DMS153 treated with DMSO at 0.1 percent for 48 hours (cell line): Measurements from ENCODE around the gene DGAT2L6.

Experiments used
- DNase-seq: peaks from one replicate; lab custom pipeline; 2025; ENCODE audit not compliant: unreplicated experiment; lab: John Stamatoyannopoulos, UW

Gene DGAT2L6

GRCh38 chrX:70176938-70177533, at the start of gene DGAT2L6:
Gene DGAT2L6 (plus strand): TSS chrX:70177483. CDS start chrX:70177583, 100 bp downstream.
- peak; percentile 44 for DNase-seq

DNA sequence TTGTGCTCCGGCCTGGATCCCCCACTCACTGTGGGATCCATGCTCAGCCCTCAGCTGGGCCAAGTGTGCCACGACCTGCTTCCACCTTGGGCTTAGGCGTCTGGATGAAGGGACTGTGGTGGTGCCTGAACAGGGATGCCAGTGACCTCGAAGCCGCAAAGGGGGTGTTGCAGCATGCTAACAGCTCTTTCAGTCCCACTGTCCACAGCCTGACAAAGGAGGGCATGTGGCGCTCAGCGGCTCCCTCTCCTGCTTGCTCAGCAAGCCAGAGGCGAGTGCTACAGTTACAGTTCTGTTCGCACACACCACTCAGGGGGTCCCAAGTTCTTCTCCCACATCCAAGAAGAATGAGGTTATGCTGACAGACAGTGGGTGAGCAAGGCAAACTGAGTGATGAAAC, 49.2 kb upstream of the DGAT2L6 start:
- no peak for DNase-seq

- no peak for DNase-seq
Measured at GRCh38 chrX:70129816-70130215, 47.5 kb upstream of the DGAT2L6 start.

- no peak for DNase-seq
Measured at GRCh38 chrX:70132224-70132623, 45.1 kb upstream of the DGAT2L6 start.

- DNase-seq = no peak
Measured at GRCh38 chrX:70132877-70133302, 44.4 kb upstream of the DGAT2L6 start.

DNA sequence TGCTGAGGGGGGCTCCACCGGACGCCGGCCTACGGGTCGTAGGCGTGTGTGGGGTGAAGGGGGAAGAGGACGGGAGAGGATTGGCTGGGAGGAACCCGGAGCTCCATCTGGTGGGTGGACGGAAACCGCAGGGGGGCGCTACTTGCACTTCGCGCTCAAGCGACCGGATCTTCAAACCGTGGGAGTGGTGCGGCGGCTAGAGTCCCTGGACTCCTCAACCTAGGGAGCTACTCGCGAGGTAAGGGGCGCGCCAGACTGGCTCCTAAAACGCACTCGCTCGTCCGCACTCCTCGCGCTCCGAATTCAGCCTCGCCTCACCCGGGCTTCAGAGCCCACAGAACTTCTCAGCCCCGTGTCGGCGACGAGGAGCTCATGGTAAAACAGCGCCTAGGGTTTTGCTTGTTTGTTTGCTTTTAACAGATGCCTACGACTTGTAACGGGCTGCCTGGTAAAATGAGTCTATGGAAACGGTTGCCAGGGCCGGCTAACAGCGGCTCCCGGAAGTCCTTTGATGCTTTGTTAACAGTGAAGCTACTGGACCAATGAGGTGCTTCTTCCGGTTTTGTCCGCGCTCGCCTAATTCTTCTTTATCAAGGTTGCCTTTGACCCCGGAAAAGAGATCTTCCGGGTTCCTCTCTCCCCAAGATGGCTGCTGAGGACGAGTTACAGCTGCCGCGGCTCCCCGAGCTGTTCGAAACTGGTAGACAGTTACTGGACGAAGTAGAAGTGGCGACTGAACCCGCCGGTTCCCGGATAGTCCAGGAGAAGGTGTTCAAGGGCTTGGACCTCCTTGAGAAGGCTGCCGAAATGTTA, 43.8 kb upstream of the DGAT2L6 start, which contains the start of gene IGBP1:
IGBP1 (plus strand) TSS at position 145 of the 813 bp plus-strand sequence; CDS start at position 646, 501 bp downstream.
- DNase-seq = peak; percentile 71

DNA sequence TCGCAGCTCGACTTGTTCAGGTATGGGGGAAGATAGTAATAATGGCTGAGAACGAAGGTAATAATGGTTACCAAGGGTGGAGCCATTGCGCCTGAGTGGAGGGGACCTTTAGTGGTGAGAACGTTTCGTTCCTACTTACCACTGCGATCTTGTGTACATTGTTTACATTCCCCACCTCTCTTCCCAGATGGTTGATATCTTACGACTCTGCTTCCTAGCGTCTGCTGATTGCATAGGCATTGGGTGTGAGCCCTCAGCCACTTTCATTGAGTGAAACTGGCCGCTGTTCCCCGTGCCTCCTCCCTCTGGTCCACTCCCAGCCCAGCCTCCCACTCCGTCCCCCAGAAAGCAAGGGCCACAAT, 43.2 kb upstream of the DGAT2L6 start:
- DNase-seq = no peak

DNA sequence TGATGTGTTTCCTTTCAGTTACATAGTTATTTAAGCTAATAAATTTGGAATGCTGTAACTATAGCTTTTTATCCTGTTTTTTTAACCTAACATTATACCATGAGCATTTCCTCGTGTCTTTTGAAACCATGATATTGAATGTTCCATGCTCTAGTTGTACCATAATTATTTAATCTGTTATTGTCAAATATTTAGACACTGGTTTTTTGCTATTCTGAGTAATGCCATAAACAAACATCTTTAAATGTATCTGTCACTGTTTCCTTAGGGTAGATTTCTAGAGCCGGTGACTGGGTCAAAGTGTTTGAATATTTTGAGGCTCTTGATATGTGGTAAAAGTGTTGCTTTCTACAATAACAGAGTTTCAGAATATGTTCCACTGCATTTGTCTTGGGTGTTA, 38.7 kb upstream of the DGAT2L6 start:
- no peak for DNase-seq

DNA sequence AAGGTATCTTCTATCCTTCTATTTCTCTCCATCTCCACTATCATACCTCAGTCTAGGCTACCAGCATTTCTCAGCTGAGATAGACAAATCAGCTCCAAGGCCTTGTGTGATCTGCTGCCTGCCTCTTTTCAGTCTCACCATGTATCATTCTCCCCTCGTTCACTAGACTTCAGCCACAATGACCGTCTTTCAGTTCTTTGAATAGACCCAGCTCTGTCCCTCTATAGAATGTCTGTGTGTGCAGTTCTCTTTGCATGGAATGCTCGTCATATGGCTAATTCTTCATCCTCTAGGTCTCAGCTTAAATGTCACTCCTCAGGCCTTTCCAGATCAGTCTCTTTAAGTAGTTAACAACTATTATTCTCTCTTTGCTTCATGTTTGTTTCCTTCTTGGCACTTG, 37.5 kb upstream of the DGAT2L6 start:
- DNase-seq = no peak

DNA sequence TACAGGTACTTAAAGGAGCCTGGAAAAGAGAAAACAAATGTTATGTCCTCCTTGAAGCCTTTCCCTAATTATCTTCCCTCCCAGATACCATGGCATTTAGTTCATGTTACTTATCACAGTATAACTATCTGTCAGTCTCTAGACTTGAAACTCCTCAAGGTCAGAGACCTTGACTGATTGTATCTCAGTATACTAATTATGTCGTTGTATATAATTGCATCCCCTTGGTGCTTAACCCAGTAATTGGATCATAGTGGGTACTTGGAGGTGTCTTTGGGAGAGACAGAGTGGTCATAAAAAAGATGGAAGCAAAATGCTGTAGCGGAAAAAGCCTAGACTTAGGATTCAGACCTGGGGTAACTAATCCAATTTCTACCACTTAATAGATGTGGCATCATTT, 35.9 kb upstream of the DGAT2L6 start:
- DNase-seq = no peak

GRCh38 chrX:70166601-70167590, 10.4 kb upstream of the DGAT2L6 start:
- DNase-seq = no peak

DNA sequence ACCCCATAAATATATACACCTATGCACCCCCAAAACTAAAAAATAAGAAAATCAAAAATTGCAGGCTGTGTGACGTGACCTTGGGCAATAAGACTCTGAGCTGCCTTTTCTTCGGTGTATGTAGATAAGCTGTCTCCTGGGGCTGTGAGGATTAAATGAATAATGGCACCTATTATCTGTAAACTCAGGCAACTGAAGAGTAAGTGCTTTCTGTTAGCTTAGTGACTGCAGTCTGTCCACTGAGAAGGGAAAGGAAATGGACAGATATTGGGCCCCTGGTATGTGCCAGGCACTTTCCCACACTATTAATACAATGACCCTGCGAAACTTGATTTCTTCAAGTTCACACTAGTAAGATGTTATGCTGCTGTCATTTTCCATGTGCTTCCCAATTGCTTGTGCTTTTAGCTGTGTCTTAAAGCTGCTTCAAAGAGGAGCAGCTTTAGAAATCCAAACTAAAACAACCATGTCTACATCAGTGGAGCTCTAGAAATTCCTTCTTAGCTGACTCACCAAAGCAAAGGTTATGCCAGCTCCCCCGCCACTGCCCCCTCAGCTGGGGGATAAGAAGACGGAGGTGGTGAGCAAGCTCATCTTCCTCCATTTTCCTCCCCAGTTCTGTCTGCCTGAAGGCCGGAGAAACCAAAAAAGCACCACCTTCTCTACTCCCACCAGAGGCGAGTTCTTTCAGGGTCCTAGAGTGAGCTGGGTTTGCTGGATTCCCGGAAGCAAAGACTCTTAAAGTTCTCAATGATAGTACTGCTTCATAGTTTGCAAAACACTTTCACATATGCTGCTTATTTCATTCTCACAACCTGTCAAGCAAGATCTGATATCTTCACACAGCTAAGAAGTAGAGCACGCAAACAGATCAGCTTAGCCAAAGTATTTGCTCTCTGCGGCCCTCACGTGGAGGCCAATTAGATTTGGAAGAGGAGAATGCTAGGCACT, 8.8 kb upstream of the DGAT2L6 start:
- DNase-seq = no peak

DNA sequence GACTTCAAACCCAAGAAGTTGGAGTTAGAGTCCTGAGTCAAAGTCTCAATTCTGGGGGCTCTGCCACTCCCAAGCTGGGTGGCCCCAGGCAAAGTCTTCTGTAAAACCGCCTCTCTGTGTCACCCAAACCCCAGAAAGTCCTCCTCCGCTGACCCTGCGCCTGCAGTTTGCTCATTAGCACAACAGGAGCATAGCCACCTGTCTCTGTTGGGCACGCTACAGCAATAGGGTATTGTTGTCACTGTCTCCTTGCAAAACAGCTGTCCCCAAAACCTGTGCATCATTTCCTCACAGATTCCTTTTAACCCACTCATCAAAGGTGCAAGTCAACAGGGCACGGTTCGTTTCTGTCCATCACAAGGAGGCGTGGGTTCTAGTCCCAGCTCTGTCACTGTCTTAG, 8.0 kb upstream of the DGAT2L6 start:
- DNase-seq = no peak

GRCh38 chrX:70171624-70172023, 5.7 kb upstream of the DGAT2L6 start:
- DNase-seq = no peak

GRCh38 chrX:70172221-70172620, 5.1 kb upstream of the DGAT2L6 start:
- no peak for DNase-seq

DNA sequence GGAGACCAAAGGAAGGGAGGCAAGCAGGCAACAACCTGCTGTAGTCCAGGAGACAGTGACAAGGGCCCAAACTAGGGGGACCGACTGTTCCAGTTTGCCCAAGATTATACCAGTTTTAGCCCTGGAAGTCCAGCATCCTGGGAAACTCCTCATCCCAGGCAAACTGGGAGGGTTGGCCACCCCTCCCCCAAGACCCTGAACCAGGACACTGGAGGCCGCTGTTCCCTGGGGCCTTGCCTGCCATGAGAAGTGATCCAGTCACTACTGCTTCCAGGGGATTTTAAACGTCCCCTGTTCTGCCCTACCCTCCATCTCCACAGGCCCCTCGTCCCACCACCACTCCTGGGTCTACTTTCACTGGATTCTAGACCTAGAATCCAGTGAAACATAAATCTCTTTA, 4.3 kb upstream of the DGAT2L6 start:
- no peak for DNase-seq

GRCh38 chrX:70174754-70175153, 2.5 kb upstream of the DGAT2L6 start:
- no peak for DNase-seq

DNA sequence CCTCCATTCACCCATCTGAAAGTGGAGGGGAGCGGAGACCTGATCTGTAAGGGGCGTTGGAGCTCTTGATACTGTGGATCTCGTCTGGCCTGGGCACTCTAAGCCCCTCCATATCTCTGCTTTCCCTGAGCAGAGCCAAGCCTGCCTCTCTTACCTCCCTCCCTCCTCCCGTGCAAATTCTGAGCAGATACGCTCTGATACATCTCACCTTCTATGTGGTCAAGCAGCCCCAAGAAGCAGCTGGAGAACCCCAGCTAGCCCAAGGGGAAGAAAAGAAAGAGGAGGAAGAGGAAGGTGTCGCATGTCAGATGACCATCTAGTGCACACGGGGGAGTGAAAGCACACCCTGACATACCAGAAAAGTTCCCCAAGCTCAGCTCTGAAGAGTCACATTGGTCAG, 1.9 kb upstream of the DGAT2L6 start:
- no peak for DNase-seq

- no peak for DNase-seq
Measured at GRCh38 chrX:70183091-70183490, 5.8 kb downstream of the DGAT2L6 start.

DNA sequence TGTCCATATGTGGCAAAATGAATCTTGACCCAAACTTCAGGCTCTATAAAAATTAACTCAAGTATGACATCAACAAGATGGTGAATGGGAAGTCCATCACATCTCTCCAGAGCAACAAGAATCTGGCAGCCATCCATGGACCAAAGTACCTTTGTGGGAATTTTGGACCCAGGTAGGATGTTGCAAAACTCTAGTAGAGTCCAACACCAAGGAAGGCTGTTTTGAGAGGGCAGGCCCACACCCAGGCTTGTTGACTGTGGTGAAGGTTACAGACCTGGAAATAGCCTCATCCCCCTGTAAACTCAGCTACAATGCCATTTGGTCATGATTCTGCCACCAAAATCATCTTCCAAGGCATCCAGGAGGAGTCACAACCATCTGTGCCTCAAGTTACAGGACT, 12.9 kb downstream of the DGAT2L6 start:
- no peak for DNase-seq
